ENCODE data around the gene NKD1.

Gene NKD1

DNA sequence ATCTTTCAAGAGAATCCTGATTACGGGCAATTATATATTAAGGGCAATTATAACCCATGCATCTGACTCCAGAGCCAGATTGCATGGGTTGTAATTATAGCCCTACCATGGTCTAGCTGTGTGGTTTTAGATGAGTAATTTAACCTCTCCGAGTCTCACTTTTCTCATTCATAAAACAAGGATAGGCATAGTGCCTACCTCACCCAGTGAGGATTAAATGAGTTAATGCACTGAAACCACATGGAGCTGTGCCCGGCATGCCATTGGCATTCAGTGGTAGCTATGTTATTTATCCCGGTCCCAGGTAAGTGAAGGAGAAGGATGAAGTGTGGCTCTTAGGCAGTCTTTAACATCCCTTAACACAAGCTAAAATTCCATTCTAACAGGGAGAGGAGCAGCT lies 126.6 kb downstream of the NKD1 start:
- no peak overlapping the region for H3K4me3 ChIP-seq (ENCODE audit: control insufficient read depth, low read depth, low read length)
- TF ChIP-seq, protein P1, sequence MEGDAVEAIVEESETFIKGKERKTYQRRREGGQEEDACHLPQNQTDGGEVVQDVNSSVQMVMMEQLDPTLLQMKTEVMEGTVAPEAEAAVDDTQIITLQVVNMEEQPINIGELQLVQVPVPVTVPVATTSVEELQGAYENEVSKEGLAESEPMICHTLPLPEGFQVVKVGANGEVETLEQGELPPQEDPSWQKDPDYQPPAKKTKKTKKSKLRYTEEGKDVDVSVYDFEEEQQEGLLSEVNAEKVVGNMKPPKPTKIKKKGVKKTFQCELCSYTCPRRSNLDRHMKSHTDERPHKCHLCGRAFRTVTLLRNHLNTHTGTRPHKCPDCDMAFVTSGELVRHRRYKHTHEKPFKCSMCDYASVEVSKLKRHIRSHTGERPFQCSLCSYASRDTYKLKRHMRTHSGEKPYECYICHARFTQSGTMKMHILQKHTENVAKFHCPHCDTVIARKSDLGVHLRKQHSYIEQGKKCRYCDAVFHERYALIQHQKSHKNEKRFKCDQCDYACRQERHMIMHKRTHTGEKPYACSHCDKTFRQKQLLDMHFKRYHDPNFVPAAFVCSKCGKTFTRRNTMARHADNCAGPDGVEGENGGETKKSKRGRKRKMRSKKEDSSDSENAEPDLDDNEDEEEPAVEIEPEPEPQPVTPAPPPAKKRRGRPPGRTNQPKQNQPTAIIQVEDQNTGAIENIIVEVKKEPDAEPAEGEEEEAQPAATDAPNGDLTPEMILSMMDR (IDR thresholded peaks at IDR 0.05; ENCODE audit: control insufficient read depth, insufficient read depth, low read depth, low read length, missing control alignments) = no peak
- DNase-seq (ENCODE audit: low read depth) = no peak

DNA sequence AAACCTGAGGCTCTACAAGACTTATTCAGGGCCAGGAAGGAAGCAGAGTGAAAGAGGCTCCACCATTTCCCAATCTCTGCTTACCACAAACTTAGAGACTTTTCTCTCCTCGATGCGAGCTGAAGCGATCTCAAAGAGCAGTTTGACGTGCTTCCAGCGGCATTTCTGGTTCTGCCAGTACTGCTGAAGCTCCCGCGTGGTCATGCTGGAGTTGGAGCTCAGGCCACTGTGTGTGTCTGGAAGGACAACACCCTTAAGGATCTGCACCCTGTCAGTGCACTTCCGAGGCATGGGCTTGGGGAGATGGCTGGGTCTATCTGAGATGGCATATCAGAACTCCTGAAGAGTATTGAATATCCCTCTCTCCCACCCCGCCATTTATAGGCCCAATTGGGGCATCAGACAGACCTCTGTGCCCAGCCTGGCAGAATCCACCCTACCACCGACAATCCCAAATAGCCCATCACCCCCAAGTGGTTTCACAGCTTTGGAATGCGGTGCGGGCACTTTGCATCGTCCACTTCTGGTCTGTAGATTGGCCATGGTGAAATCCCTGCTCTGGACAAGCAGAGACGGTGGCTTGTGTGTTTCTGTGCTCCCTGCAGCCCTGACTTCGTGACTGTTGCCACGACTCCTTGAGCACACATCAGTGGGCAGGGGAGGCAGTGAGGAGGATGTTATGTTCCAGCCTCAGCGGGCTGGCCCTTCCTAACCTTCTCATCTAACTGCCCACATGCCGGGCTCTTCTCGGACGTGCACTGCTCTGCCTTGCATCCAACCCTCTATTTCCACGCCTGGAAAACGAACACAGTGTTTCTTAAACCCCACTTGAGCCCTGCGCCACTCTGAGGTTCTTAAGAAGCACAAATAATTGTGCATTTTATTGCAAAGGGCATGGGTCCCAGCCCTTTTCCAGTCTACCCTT lies 127.8 kb downstream of the NKD1 start:
- no peak overlapping the region for H3K4me3 ChIP-seq (ENCODE audit: control insufficient read depth, low read depth, low read length)
- TF ChIP-seq, protein P1 (IDR thresholded peaks at IDR 0.05; ENCODE audit: control insufficient read depth, insufficient read depth, low read depth, low read length, missing control alignments) = no peak
- DNase-seq (ENCODE audit: low read depth) = no peak

DNA sequence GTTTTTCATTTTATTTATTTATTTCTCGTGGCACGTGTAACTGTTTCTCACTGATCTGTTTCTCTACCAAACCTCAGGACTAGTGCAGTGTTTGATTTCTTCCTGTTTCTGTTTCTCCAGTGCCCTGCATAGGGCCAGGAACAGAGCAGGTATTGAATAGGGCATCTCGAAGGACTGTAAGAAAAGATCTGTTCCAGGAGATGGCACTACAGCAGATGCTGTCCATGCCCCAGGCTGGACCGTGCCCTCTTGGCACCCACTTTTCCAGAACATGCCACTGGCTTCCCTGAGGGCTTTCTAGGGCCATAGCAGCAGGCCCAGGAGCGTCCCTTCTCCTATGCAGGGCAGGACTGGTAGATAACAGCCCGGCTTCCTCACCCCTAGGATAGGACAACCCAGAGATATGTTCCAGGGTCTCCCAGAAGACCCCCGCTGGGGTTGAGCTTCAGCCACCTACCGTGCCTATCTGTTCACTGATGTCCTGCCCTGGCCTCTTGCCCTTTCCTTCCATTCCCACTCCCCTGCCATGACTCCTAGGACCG lies 128.6 kb downstream of the NKD1 start:
- TF ChIP-seq, protein P1 (IDR thresholded peaks at IDR 0.05; ENCODE audit: control insufficient read depth, insufficient read depth, low read depth, low read length, missing control alignments) = no peak
- no peak overlapping the region for H3K4me3 ChIP-seq (ENCODE audit: control insufficient read depth, low read depth, low read length)
- no peak for DNase-seq (ENCODE audit: low read depth)

DNA sequence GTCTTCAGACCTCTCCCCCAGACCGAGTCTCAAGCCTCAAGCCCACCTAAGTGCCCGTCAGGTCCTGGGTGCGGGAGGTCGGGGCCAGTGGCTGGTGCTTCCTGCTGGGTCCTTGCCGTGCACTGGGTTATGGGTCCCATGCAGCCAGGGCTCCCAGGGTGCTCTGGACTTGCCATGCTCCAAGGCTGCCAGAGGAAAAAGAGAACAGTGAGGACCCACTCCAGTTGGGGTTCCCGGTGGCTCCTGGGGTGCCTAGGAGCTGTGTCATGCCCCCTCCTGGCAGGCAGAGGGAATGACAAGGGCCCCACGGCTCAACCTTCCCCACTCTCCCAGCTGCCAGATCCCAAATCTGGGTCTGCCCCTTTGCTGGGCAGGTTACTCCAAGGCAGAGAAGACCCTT lies 129.2 kb downstream of the NKD1 start:
- DNase-seq (ENCODE audit: low read depth) = no peak
- H3K4me3 ChIP-seq (ENCODE audit: control insufficient read depth, low read depth, low read length) = no peak overlapping the region
- TF ChIP-seq, protein P1 (IDR thresholded peaks at IDR 0.05; ENCODE audit: control insufficient read depth, insufficient read depth, low read depth, low read length, missing control alignments) = peak; percentile 36

DNA sequence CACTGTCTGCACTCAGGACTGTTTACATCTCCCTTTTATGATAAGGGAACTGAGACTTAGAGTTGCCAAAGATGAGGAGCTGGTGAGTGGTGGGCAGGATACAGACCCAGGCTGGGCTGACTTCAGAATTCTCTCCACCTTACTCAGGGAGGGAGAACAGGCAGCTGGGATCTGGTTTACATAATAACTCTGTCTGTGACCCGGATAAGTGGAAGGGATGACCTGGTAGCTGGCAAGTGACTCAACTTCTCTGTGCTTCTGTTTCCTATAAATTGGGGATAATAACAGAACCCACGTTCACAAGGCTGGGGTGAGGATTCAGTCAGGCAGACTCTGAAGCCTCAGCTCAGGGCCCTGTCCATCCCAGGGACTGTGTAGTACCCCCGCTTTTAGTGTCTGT lies 130.3 kb downstream of the NKD1 start:
- TF ChIP-seq, protein P1 (IDR thresholded peaks at IDR 0.05; ENCODE audit: control insufficient read depth, insufficient read depth, low read depth, low read length, missing control alignments) = no peak
- no peak overlapping the region for H3K4me3 ChIP-seq (ENCODE audit: control insufficient read depth, low read depth, low read length)

DNA sequence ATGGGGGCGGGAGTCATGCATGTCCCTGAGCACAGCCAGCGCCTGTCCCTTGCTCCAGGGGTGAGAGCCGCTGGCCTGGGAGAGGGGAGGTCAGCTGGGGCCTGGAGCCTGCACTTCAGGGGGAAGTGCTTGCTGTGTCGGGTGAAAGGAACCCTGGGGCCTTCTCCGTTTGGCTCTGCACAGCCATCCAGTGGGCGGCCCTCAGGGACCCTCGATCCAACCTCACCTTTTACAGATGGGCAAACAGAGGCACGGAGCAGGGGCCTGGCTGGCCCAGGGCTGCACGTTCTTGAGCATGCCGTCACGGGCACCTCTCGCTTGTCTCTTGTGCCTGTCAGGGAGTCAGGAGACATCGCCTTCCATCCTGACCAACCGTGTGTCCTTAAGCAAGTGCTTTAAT lies 131.1 kb downstream of the NKD1 start:
- TF ChIP-seq, protein P1 (IDR thresholded peaks at IDR 0.05; ENCODE audit: control insufficient read depth, insufficient read depth, low read depth, low read length, missing control alignments) = no peak
- no peak overlapping the region for H3K4me3 ChIP-seq (ENCODE audit: control insufficient read depth, low read depth, low read length)
- no peak for DNase-seq (ENCODE audit: low read depth)

More for the DNA sequence above, 130.3 kb downstream of the NKD1 start:
- no peak for DNase-seq (ENCODE audit: low read depth)

Measured in AG09309 (cell line).